PC-9 (cell line): ENCODE measurements around the gene GABRE. TPM values are rescaled to one million over a fixed set of nuclear protein-coding genes. Genes with fewer than 3 reads are reported as not detected.

Experiments used
- BruUV-seq: library from RNA; stranded (reverse); fragments of 400-500 nt; replicated peaks from 2 replicates; lab custom pipeline; 2021; lab: Mats Ljungman, UMichigan
- CTCF ChIA-PET: fragments of 300-600 bp; sonication (Branson Sonifier 250); formaldehyde crosslinking; loops from one replicate; lab custom pipeline; 2022; ENCODE audit warnings: antibody characterized with exemption; lab: Charles Lee
- POLR2A ChIA-PET: fragments of 300-600 bp; sonication (Branson Sonifier 250); formaldehyde crosslinking; loops from one replicate; lab custom pipeline; 2022; ENCODE audit warnings: antibody characterized with exemption; ENCODE audit not compliant: unreplicated experiment; lab: Charles Lee
- DNase-seq, 2 experiments: peaks; one replicate each; pipeline versions ENCODE4 v3.0.0 to v3.0.0-alpha.2; 2015 to 2022; ENCODE audit warnings: mixed read lengths in 1 of 2
- H2AFZ ChIP-seq: fragments of 200-600 bp; sonication (generic); 2 replicates; pipeline ENCODE4 v1.8.1; 2017; ENCODE audit warnings: antibody characterized with exemption
- H3F3A ChIP-seq: fragments of 200-600 bp; sonication (generic); 2 replicates; pipeline ENCODE4 v1.8.1; 2017; ENCODE audit warnings: antibody characterized with exemption, mild to moderate bottlenecking, low read depth; ENCODE audit not compliant: insufficient read depth
- H3K27ac ChIP-seq: fragments of 200-600 bp; sonication (generic); 2 replicates; pipeline ENCODE4 v1.6.1; 2016; ENCODE audit warnings: mixed run types
- H3K27me3 ChIP-seq: fragments of 200-600 bp; sonication (generic); 2 replicates; pipeline ENCODE4 v1.6.1; 2016; ENCODE audit warnings: low read depth, mixed run types; ENCODE audit not compliant: insufficient read depth
- H3K36me3 ChIP-seq: fragments of 200-600 bp; sonication (generic); 2 replicates; pipeline ENCODE4 v1.6.1; 2016; ENCODE audit warnings: low read depth, mixed run types
- H3K4me1 ChIP-seq: fragments of 200-600 bp; sonication (generic); replicated peaks from 2 replicates; pipeline ENCODE4 v1.6.1; 2016; ENCODE audit warnings: mixed run types; ENCODE audit not compliant: insufficient read depth
- H3K4me2 ChIP-seq: fragments of 200-600 bp; sonication (generic); 2 replicates; pipeline ENCODE4 v1.6.1; 2017; ENCODE audit warnings: mixed run types
- H3K4me3 ChIP-seq: fragments of 200-600 bp; sonication (generic); 2 replicates; pipeline ENCODE4 v1.6.1; 2016; ENCODE audit warnings: mixed run types
- H3K79me2 ChIP-seq: fragments of 200-600 bp; sonication (generic); 2 replicates; pipeline ENCODE4 v1.6.1; 2017; ENCODE audit warnings: low read depth, mixed run types
- H3K9me2 ChIP-seq: fragments of 200-600 bp; sonication (generic); 2 replicates; pipeline ENCODE4 v1.8.1; 2017; ENCODE audit warnings: mild to moderate bottlenecking; ENCODE audit not compliant: insufficient read depth
- H3K9me3 ChIP-seq: fragments of 200-600 bp; sonication (generic); 2 replicates; pipeline ENCODE4 v1.8.1; 2016; ENCODE audit warnings: low read depth; ENCODE audit not compliant: insufficient read depth
- H4K20me1 ChIP-seq: fragments of 200-600 bp; sonication (generic); 2 replicates; pipeline ENCODE4 v1.8.1; 2017; ENCODE audit not compliant: insufficient read depth
- CTCF ChIP-seq: fragments of 200-600 bp; sonication (generic); conservative IDR thresholded peaks from 2 replicates; pipeline ENCODE4 v1.6.1; 2017; ENCODE audit warnings: mixed run types, antibody characterized with exemption, mild to moderate bottlenecking, moderate library complexity
- EZH2 ChIP-seq: fragments of 200-600 bp; sonication (generic); IDR thresholded peaks from 2 replicates; pipeline ENCODE4 v1.8.0; 2017; ENCODE audit warnings: antibody characterized with exemption, low read depth
- intact Hi-C: fragments of 100-400 bp; cut with micrococcal nuclease; formaldehyde crosslinking; loops from one replicate; pipeline ENCODE4 v1.10.0; 2022; ENCODE audit not compliant: unreplicated experiment
- total RNA-seq: library from RNA; stranded (reverse); gene quantifications from 2 replicates; pipeline ENCODE4 v1.2.3, GENCODE V29; 2021

GABRE gene
- total RNA-seq, 1 experiment from 2014 or later: 24.5 TPM

GRCh38 chrX:151970661-151971060 lies 3.8 kb downstream of the GABRE start:
- CTCF ChIA-PET: no interaction called here
- H4K20me1 ChIP-seq: no peaks in the 10 kb centered on the region
- DNase-seq: peak; percentile 74 to 97

GRCh38 chrX:151970027-151970426 lies 4.4 kb downstream of the GABRE start:
- peak overlapping the region; percentile 14; the same call in 1 of the 2 replicates for H3K4me3 ChIP-seq
- DNase-seq: no peak
- no peaks in the 10 kb centered on the region for H4K20me1 ChIP-seq
- H3K9me2 ChIP-seq: no peaks in the 10 kb centered on the region
- peaks cover 32% of the 10 kb centered on the region for H3K4me1 ChIP-seq
- H3K79me2 ChIP-seq: peaks cover 52% of the 10 kb centered on the region
- peaks cover 18% of the 10 kb centered on the region for H3K36me3 ChIP-seq
- H3F3A ChIP-seq: peaks cover 4% of the 10 kb centered on the region; the same call in 1 of the 2 replicates
- no TSS peak for BruUV-seq
- H3K27ac ChIP-seq: peak overlapping the region; percentile 53
- no peaks in the 10 kb centered on the region; the same call in 1 of the 2 replicates for H3K9me3 ChIP-seq
- CTCF ChIA-PET: no interaction called here
- intact Hi-C loops: loop anchor here (5.0 to 10.0 kb wide), 2 partner anchors 98 to 215 kb away; no protein-coding TSS in a partner anchor
- H3K4me2 ChIP-seq: peak overlapping the region; percentile 75
- H2AFZ ChIP-seq: no peak overlapping the region
- POLR2A ChIA-PET: no interaction called here
- TF ChIP-seq EZH2 (no peak), CTCF (no peak)
- H3K27me3 ChIP-seq: no peaks in the 10 kb centered on the region

More at GRCh38 chrX:151970661-151971060, 3.8 kb downstream of the GABRE start:
- Histone ChIP-seq H3K36me3 (peaks cover 18% of the 10 kb centered on the region), H3K4me1 (peaks cover 35% of the 10 kb centered on the region), H3K79me2 (peaks cover 52% of the 10 kb centered on the region), H3K27ac (peak overlapping the region; percentile 60), H3K9me2 (no peaks in the 10 kb centered on the region), H3K4me2 (peak overlapping the region; percentile 75), H3K4me3 (peak overlapping the region; percentile 45; the same call in 1 of the 2 replicates), H3K9me3 (no peaks in the 10 kb centered on the region; the same call in 1 of the 2 replicates), H3K27me3 (no peaks in the 10 kb centered on the region), H2AFZ (no peak overlapping the region), H3F3A (peaks cover 4% of the 10 kb centered on the region; the same call in 1 of the 2 replicates)
- no peak for TF ChIP-seq CTCF
- no peak for TF ChIP-seq EZH2
- intact Hi-C loops: loop anchor here (5.0 to 10.0 kb wide), 2 partner anchors 98 to 216 kb away; no protein-coding TSS in a partner anchor
- BruUV-seq: no TSS peak
- POLR2A ChIA-PET: interaction anchor here (0.6 kb wide), 1 partner anchor 1604 kb away, joined by 6 read pairs; no protein-coding TSS in a partner anchor

GRCh38 chrX:151966236-151966635 lies 8.2 kb downstream of the GABRE start:
- peaks cover 20% of the 10 kb centered on the region for H3K79me2 ChIP-seq
- no peaks in the 10 kb centered on the region for H3K27me3 ChIP-seq
- intact Hi-C loops: no loop called here
- H3K4me2 ChIP-seq: no peak overlapping the region
- BruUV-seq: no TSS peak
- no peaks in the 10 kb centered on the region; the same call in 1 of the 2 replicates for H3K9me3 ChIP-seq
- H3K27ac ChIP-seq: no peak overlapping the region
- peaks cover 4% of the 10 kb centered on the region; the same call in 1 of the 2 replicates for H3F3A ChIP-seq
- DNase-seq: no peak
- H3K36me3 ChIP-seq: peaks cover 18% of the 10 kb centered on the region
- peaks cover 16% of the 10 kb centered on the region for H3K4me1 ChIP-seq
- ChIA-PET CTCF (no interaction called here), POLR2A (no interaction called here)
- H4K20me1 ChIP-seq: no peaks in the 10 kb centered on the region
- TF ChIP-seq EZH2: no peak
- TF ChIP-seq CTCF: no peak
- no peak overlapping the region for H3K4me3 ChIP-seq
- no peak overlapping the region for H2AFZ ChIP-seq
- no peaks in the 10 kb centered on the region for H3K9me2 ChIP-seq
